HG03571 (cell line): Measurements from ENCODE around the gene ABCC9.
"Not testable (repeated sequence)": the region's sequence is repeated elsewhere in the genome, so short reads cannot be mapped to it uniquely, and the experiment has no call there.

ENCODE experiments used
- ATAC-seq: cut with Tn5 transposase; IDR thresholded peaks from one replicate; pipeline ENCODE4 v1.9.1; 2021; ENCODE audit not compliant: unreplicated experiment

ABCC9 gene

DNA sequence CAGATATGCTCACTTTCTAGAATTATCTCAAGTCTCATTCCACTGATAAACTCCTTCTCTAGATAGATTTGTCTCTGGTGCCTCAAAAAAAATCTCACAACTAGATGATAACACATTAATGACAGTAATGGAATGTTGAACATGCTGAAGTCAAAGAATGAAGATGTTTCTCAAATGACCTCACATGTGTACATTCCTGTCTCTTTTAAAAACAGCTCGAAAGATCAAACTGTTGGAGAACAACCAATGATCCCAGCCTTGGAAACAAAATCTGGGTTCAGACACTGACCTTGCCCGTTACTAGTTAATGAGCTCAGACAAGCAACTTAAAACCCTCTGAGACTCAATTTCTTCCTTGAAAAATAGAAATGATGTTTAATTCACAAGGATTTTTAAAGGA is 122.0 kb downstream of the ABCC9 start:
- ATAC-seq, result no peak

GRCh38 chr12:21818627-21819026 is 122.6 kb downstream of the ABCC9 start:
- ATAC-seq, result no peak

- no peak for ATAC-seq
Measured at GRCh38 chr12:21815306-21816062, 125.7 kb downstream of the ABCC9 start.

- no peak for ATAC-seq
Measured at GRCh38 chr12:21814814-21815213, 126.4 kb downstream of the ABCC9 start.

GRCh38 chr12:21814327-21814726 is 126.9 kb downstream of the ABCC9 start:
- no peak for ATAC-seq

DNA sequence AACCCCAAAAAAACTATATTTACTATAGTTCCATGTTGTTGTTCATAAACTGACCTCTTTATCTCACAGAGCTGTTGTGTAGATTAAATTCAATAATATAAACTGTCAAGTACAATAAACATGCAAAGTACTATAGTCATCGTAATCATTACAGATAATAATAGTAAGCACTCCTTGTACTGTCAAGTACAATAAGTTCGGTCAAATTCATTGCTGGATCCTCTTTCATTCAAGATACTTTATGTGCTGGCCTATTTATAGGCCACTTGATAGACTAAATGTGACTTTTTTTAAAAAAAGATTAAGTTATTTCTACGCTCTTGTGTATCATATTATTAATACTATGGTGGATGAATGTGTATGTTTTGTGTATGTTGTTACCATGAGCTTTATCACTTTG is 127.5 kb downstream of the ABCC9 start:
- ATAC-seq, result no peak

GRCh38 chr12:21813125-21813524 is 128.1 kb downstream of the ABCC9 start:
- ATAC-seq, result no peak

DNA sequence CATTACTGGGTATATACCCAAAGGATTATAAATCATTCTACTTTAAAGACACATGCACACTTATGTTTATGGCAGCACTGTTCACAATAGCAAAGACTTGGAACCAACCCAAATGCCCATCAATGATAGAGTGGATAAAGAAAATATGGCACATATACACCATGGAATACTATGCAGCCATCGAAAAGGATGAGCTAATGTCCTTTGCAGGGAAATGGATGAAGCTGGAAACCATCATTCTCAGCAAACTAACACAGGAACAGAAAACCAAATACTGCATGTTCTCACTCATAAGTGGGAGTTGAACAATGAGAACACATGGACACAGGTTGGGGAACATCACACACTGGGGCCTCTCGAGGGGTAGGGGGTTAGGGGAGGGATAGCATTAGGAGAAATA is 128.9 kb downstream of the ABCC9 start:
- not testable (repeated sequence) for ATAC-seq

- no peak for ATAC-seq
Measured at GRCh38 chr12:21809100-21809499, 132.1 kb downstream of the ABCC9 start.

- no peak for ATAC-seq
Measured at GRCh38 chr12:21806255-21806654, 135.0 kb downstream of the ABCC9 start.

DNA sequence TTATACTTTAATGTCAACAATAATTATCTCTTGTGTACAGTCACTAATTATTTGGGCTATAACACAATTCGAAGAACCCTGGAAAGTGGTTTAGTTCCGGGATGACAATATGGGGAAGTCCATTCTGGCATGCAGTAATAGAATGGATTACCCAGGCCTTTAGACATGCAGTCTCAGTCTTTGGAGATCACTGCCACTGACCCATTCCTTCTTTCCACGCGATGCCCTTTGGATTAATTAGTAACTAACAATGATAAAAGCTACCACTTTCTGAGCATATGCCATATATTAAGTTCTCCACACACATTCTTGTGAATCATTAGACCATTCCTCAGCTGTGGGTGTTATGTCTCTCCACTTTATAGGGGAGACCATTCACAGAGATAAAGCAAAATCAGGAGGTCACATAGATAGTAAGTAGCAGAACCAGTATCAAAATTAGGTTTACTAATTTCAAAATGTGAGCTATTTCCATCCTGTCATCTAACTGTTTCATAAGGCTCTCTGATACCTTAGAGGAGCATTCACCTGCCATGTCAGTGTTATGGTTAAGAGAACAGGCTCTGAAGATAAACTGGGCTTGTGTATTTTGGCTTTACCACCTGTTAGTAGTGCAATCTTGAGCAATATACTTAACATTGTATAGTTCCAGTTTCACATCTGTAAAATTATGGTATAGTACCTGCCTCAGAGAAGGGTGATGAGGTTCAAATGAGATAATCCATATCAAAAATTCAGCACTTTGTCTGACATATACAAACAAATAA is 139.5 kb downstream of the ABCC9 start:
- ATAC-seq, result no peak

- no peak for ATAC-seq
Measured at GRCh38 chr12:21800011-21800410, 141.2 kb downstream of the ABCC9 start.

DNA sequence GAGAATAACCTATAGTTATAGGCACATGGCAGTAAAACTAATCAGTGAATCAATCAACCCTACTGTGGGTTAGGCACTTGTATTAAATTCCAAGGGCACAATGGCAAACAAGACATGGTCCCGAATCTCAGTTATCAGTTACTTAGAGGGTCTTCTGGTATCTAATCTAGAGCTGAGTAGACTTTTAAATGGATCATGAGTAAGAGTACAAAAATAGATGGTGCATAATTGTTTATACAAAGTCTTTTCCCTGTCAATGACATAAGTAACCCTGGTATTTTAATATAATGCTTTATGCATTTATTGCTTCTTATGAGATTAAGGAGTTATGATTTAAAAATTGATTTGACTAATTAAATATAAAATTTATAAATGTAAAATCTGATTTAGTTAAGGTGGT is 143.7 kb downstream of the ABCC9 start:
- no peak for ATAC-seq

DNA sequence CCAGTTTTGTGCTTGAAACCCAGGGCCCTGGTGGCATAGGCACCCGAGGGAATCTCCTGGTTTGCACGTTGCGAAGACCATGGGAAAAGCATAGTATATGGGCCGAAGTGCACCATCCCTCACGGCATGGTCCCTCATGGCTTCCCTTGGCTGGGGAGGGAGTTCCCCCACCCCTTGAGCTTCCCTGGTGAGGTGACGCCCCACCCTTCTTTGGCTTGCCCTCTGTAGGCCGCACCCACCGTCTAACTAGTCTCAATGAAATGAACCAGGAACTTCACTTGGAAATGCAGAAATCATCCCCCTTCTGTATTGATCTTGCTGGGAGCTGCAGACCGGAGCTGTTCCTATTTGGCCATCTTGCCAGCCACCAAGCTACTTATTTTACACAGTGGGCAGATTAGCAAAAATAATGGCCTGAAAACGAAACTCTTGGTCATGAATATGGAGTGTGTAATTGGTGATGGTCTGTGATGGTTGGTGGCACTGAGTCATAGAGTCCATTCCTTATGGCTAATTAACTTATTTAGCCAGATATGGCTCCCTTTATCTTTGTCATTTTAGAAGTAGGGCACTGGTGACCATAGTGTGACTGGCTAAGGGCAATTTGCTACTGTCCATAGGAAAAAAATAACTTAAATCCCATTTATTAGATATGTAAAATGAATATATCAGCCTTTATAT is 145.4 kb downstream of the ABCC9 start:
- no peak for ATAC-seq

- ATAC-seq, result not testable (repeated sequence)
Measured at GRCh38 chr12:21794807-21795595, 146.2 kb downstream of the ABCC9 start.

- not testable (repeated sequence) for ATAC-seq
Measured at GRCh38 chr12:21789687-21790086, 151.5 kb downstream of the ABCC9 start.

DNA sequence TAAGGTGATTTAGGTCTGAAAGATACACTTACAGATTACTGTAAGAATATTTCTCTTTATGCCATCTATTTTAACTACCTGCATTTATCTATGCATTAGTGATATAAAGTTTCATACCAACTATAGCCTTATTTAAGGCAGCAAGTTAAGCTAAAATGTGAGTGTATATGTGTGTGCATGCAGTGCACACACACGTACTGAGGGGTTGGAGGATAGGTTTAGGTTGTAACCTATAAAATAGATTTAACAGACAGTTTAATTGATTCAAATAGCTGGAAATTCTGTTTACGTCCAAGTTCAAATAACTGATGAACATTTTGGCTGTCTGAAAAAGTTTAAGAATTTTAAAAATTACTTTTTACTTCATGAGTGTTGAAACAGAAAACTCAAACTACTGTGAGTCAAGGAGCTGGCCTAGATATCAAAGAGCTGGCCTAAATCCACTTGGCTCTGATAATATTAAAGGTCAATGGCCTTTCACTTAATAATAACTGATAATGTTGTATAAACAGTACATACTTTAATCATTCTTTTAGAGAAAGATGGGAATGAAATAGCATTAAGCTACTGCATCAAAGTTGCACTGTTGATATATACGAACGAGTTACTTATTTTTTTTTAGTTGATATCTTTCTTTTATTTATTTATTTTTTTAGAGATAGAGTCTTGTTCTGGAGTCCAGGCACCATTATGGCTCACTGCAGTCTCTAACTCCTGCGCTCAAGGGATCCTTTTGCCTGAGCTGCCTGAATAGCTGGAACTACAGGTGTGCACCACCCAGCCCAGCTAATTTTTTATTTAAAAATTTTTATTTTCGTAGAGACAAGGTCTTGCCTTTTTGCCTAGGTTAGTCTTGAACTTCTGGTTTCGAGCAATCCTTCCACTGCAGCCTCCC is 152.9 kb downstream of the ABCC9 start:
- no peak for ATAC-seq

GRCh38 chr12:21786041-21786531 is 155.1 kb downstream of the ABCC9 start:
- no peak for ATAC-seq

GRCh38 chr12:21782723-21783122 is 158.5 kb downstream of the ABCC9 start:
- ATAC-seq, result not testable (repeated sequence)

- ATAC-seq, result no peak
Measured at GRCh38 chr12:21780786-21781185, 160.4 kb downstream of the ABCC9 start.
